PFSK-1 (cell line): Measurements from ENCODE around the gene SLC26A11.

Experiments used
- FOXP2 ChIP-seq: optimal IDR thresholded peaks from 2 replicates; pipeline ENCODE3; 2011; ENCODE audit warnings: borderline replicate concordance, control low read depth, inconsistent platforms; ENCODE audit not compliant: insufficient read depth; ENCODE audit errors: extremely low read length, extremely low read depth
- POLR2AphosphoS5 ChIP-seq: IDR thresholded peaks from 2 replicates; pipeline ENCODE4 v1.6.1; 2012; ENCODE audit warnings: low read depth, mild to moderate bottlenecking, control low read depth, low read length, moderate library complexity
- SIN3A ChIP-seq: IDR thresholded peaks from 2 replicates; pipeline ENCODE4 v1.6.1; 2012; ENCODE audit warnings: mild to moderate bottlenecking, low read length, moderate library complexity, borderline replicate concordance; ENCODE audit not compliant: insufficient read depth
- TAF1 ChIP-seq: IDR thresholded peaks from 2 replicates; pipeline ENCODE4 v1.6.1; 2012; ENCODE audit warnings: low read length, control low read depth, borderline replicate concordance; ENCODE audit not compliant: insufficient read depth
- TF ChIP-seq, protein P1 (sequence below), 2 experiments: IDR thresholded peaks; 2 replicates each; pipeline versions ENCODE4 v1.6.1 to v1.8.0; 2011 to 2012; ENCODE audit warnings: low read depth in 2 of 2, low read length in 2 of 2, control low read depth in 1 of 2, inconsistent platforms in 1 of 2, mild to moderate bottlenecking in 1 of 2, moderate library complexity in 1 of 2; ENCODE audit not compliant: insufficient read depth in 1 of 2

DNA sequence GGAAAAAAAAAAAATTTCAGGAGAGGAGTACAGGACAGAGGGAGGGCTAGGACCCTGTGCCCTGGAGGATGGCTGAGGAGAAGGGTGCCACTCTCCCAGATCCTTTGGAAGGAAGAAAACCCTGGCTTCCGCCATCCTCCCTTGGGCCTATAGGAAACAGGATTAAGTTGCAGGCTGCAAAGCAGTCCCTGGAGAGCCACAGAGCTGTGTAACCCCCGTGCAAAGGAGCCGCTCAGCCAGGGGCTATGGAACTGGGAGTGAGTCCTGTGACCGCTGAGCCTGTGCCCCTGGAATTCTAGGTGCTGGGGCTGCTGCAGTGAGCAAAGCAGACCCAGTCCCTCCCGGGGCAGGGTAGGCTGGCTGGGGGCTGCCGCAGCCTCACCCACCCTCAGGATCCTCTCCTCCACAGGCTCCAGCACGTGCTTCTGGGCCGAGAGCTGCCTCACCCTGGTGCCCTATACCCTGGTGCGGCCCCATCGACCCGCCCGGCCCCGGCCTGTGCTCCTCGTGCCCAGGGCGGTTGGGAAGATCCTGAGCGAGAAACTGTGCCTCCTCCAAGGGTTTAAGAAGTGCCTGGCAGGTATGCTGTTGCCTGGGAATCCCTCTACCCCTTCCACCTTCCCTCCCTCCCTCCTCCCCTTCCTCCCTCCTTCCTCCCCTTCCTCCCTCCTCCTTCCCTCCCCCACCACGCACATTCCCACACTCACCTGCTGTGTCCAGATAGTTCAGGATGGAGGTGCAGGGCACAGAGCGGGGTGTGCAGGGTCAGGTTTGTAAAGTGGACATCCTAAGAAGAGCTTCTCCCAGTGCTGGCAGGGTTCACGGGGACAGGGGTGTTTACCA is 15.4 kb upstream of the SLC26A11 start:
- TF ChIP-seq SIN3A (no peak), TAF1 (no peak), POLR2AphosphoS5 (no peak), FOXP2 (no peak)
- TF ChIP-seq, protein P1, sequence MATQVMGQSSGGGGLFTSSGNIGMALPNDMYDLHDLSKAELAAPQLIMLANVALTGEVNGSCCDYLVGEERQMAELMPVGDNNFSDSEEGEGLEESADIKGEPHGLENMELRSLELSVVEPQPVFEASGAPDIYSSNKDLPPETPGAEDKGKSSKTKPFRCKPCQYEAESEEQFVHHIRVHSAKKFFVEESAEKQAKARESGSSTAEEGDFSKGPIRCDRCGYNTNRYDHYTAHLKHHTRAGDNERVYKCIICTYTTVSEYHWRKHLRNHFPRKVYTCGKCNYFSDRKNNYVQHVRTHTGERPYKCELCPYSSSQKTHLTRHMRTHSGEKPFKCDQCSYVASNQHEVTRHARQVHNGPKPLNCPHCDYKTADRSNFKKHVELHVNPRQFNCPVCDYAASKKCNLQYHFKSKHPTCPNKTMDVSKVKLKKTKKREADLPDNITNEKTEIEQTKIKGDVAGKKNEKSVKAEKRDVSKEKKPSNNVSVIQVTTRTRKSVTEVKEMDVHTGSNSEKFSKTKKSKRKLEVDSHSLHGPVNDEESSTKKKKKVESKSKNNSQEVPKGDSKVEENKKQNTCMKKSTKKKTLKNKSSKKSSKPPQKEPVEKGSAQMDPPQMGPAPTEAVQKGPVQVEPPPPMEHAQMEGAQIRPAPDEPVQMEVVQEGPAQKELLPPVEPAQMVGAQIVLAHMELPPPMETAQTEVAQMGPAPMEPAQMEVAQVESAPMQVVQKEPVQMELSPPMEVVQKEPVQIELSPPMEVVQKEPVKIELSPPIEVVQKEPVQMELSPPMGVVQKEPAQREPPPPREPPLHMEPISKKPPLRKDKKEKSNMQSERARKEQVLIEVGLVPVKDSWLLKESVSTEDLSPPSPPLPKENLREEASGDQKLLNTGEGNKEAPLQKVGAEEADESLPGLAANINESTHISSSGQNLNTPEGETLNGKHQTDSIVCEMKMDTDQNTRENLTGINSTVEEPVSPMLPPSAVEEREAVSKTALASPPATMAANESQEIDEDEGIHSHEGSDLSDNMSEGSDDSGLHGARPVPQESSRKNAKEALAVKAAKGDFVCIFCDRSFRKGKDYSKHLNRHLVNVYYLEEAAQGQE (IDR thresholded peaks at IDR 0.05; ENCODE audit: insufficient read depth in 1 of 2, low read depth in 2 of 2, low read length in 2 of 2), result no peak
